GM21576 (cell line): ENCODE measurements around the gene LRRC4B.

Source experiments
- ATAC-seq: cut with Tn5 transposase; IDR thresholded peaks from one replicate; pipeline ENCODE4 v1.9.1; 2021; ENCODE audit warnings: mild to moderate bottlenecking, moderate library complexity; ENCODE audit not compliant: unreplicated experiment

The LRRC4B gene

DNA sequence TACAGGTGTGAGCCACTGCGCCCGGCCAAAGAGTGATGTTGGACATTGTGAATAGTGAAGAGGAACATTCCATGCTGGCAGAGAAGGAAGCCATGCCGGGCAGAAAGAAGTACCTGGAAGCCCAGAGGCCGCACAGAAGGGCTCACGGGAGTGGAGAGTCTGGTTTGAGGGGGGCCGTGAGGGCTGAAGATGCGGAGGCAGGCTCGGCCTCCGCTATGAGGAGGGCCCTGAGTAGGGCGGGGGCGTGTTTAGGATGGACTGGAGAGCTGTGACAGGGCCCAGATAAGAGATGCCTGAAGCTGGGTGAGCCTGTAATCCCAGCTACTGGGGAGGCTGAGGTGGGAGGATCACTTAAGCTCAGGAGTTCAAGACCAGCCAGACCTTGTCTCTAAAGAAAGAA is 58.9 kb downstream of the LRRC4B start:
- no peak for ATAC-seq

GRCh38 chr19:50508843-50509190 is 59.4 kb downstream of the LRRC4B start:
- ATAC-seq: no peak

DNA sequence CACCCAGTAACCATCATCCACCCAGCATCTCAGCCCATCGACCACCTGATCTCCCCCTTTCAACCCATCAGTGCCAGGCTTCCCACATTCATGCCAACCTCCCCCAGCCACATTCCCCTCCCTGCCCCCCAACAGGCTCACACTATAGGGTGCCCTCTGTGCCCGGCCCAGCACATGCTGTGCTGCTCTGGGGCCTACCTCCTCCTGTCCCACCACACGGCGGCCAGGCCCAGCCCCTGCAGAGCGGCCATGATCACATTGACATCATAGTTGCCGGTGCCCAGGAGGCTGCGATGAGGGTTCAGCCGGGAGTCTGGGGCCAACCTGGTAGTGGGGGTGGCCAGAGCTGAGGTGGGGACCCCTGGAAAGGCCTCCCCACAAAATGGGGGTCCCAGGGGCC is 60.9 kb downstream of the LRRC4B start:
- no peak for ATAC-seq

DNA sequence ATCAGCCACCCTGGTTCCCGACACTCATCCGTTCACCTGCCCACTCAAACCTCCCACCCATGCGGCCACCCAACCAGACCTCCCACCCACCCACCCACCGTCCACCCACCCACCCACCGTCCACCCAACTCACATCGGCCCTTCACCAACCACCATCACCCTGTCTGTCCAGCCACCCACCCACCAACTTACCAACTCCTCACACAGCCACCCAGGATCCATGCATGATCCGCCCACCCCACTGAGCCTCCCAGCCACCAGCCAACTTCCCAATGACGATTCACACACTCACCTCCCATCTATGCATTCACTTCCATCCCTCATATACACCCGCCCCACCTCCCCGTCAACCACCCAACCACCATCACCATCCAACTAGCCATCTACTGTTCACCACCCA is 61.5 kb downstream of the LRRC4B start:
- ATAC-seq: no peak

GRCh38 chr19:50505856-50506611 is 62.2 kb downstream of the LRRC4B start:
- ATAC-seq: no peak

DNA sequence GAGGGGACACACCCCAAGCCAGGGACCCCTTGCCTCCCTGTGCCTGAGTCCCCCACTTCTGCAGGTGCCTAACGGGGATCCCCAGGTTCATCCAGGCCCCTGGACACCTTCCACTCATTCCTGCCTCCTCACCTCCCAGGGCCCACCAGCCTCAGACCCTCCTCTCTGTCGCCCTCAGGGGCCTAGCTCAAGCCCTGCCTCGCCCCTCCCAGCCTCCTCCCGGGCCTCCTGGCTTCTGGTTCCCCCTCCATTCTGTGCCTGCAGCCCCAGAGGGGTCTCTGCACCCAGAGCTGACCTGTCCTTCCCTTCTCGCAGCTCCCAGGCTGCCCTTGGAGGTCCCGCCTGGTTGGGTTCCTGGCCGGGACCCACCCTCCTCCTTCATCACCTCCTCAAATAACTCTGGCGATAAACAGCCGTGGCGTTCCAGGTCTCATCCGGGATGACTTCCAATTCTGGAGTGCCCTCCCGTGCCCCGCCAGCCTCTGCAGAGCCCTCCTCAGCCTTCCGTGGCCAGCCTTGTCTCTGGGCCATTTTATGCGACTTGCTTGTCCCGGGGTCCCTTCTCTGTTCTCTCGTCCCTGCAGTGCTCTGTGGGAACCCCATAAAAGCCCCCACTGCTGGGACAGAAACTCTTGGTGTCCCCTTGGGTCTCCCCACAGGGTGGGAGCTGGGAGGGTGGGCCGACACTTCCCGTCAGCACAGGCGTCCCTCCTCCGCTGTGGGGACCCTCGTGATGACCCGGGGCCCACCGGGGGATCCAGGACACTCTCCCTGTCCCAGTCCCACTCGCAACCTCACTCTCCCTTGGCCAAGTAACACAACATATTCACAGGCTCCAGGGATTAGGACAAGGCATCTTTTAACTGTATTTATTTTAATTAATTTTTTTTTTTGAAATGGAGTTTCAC is 66.4 kb downstream of the LRRC4B start:
- ATAC-seq: no peak

GRCh38 chr19:50501186-50501567 is 67.1 kb downstream of the LRRC4B start:
- ATAC-seq: no peak

DNA sequence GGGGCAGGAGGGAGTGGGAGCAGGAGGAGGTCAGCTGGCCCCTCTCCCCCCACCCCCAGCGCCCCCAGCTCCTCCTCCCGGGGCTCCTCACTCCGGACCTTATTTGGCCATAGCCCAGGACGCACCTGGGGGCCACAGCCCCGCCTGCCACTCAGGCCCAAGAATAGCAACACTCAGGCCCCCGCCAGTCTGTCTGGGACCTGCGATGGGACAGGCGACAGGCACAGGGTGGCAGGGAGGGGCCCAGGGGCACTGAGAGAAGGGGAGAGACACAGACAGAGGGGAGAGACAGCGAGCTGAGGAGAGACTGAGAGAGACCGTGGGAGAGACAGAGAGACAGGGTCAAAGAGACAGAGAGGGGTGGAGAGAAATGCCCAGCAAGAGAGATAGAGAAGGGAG is 67.5 kb downstream of the LRRC4B start:
- ATAC-seq: no peak

DNA sequence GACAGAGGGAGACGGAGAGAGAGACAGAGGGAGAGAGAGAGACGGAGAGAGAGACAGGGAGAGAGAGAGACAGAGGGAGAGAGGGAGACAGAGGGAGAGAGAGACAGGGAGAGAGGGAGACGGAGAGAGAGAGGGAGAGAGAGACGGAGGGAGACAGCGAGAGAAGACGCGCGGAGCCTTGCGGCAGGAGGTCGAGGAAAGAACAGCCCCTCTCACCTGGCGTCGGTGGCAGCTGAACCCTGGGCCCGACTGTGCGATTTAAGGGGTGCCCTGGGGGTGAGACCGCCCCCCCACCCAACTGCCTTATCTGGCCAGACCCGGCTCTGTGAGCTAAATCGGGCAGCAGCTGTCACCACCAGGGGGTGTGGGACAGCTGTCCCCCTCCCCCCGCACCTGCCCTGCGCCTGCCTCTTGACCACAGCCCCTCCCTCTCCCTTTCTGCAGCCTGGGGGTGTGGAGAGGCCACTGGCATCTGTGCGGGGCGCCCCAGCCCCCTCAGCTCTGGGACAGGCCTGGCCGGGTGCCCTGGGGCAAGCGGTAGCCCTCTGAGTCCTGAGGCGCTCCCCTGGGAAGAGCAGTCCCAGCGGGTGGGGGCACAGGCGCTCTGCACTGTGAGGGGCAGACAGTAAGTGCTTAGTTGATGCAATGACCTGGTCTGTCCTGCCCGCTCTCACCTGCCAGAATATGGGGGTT is 68.0 kb downstream of the LRRC4B start:
- ATAC-seq: no peak

DNA sequence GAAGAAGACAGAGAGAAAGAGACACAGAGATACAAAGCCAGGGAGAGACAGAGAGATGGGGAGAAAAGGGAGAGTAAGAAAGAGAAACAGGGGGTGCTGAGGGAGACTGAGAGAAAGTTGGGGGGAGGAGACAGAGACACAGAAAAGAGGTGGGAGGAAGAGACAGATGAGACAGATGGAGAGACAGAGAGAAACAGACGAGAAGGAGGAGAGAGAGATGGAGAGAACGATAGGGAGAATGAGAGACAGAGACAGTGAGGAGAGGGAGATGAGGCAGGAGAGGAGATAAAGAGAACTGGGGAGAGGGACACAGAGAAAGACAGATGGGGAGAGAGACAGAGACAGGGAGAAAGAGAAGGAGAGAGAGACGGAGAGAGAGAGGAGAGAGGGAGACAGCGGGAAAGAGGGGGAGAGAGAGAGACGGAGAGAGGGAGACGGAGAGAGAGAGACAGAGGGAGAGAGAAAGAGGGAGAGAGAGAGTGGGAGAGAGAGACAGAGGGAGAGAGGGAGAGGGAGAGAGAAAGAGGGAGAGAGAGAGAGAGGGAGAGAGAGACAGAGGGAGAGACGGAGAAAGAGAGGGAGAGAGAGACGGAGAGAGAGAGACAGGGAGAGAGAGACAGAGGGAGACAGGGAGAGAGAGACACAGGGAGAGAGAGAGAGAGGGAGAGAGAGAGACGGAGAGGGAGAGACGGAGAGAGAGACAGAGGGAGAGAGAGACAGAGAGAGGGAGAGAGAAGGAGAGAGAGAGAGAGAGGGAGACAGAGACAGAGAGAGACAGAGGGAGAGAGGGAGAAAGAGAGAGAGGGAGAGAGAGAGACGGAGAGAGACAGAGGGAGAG is 69.8 kb downstream of the LRRC4B start:
- ATAC-seq: no peak

- ATAC-seq: no peak
These were observed 71.2 kb downstream of the LRRC4B start for GRCh38 chr19:50497022-50497405.

GRCh38 chr19:50496189-50497021 is 71.8 kb downstream of the LRRC4B start:
- no peak for ATAC-seq

GRCh38 chr19:50495020-50495531 is 73.2 kb downstream of the LRRC4B start:
- no peak for ATAC-seq

DNA sequence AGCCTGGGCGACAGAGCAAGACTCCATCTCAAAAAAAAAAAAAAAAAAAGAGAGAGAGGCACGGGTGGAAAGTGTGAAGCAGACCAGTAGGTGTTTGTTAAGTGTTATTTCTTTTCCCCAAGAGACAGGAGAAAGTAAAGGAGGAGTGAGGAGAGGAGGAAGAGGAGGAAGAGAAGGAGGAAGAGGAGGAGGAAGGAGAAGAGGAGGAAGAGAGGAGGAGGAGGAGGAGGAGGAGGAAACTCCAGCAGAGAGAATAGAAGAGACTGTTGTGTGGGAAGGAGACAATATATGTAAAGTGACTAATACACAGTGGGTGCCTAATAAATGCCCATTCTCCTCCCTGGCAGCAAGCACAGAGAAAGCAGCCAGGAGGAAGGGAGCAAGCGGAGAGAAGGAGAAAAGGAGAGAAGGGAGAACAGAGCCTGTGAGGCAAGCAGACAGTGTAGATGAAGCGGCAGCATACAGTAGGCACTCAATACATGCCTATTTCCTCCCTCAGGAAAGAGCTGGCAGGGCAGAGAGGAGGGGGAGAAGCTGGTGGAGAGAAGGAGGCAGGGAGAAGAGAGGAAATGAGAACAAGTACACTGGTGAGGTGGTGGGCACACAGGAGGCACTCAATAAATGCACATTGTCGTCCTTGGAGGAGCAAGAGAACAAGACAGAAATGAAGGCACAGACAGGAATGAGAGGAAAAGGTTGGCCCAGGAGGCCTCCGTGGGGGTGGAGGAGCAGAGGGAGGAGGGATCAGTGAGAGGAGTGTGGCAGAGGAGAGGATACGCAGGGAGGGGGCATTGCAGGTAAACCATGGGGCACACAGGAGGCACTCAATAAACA is 73.8 kb downstream of the LRRC4B start:
- ATAC-seq: no peak

DNA sequence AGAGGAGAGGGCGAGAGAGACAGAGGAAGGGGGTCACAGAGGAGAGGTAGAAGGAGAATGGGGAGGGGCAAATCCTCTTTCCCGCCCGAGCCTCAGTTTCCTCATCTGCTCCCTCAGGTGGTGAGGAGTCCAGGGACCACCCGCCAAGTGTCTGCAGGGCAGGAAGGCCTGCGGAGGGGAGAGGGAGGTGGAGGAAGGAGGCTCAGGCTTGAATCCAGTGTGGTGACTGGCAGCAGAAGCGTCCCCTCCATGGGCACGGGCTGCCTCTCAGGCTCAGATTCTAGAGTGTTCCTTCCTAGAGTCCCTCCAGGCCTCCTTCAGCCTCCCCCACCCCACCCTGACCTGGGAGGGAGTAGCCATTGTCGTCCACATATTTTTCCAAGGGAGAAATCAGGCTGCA is 75.1 kb downstream of the LRRC4B start:
- ATAC-seq: no peak

GRCh38 chr19:50492303-50493052 is 75.8 kb downstream of the LRRC4B start:
- no peak for ATAC-seq

DNA sequence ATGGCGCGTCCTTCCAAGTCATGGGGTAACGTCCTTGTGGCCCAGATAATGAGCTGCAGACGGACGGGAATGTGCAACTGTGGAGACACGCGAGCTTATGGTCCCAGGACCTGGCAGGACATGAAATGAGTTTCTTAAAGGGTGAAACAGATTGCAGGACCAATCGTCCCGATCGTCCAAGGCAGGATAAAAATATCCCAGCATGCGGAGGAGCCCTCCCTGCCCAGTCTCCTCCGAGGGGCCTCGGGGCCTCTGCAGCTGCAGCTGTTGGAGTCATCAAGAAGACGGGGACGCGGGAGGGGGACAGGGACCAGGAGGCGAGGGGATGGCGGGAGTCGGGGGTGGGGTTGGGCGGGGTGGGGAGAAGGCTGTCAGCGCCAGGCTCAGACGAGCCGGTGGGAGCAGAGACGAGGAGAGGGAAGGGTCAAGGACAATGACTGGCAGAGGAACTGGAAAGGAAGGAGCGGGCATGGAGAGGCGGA is 77.2 kb downstream of the LRRC4B start:
- no peak for ATAC-seq

GRCh38 chr19:50490411-50490811 is 77.8 kb downstream of the LRRC4B start:
- ATAC-seq: no peak
